DMS114 treated with DMSO at 0.1 percent for 48 hours (cell line): ENCODE measurements around the gene MYO15A.

ENCODE experiments used
- DNase-seq: peaks from one replicate; lab custom pipeline; 2025; ENCODE audit not compliant: unreplicated experiment; lab: John Stamatoyannopoulos, UW

The MYO15A gene

GRCh38 chr17:18101828-18102227 lies 6.7 kb upstream of the MYO15A start:
- DNase-seq: no peak

- DNase-seq: no peak
Observed at GRCh38 chr17:18102640-18103039, 5.9 kb upstream of the MYO15A start.

DNA sequence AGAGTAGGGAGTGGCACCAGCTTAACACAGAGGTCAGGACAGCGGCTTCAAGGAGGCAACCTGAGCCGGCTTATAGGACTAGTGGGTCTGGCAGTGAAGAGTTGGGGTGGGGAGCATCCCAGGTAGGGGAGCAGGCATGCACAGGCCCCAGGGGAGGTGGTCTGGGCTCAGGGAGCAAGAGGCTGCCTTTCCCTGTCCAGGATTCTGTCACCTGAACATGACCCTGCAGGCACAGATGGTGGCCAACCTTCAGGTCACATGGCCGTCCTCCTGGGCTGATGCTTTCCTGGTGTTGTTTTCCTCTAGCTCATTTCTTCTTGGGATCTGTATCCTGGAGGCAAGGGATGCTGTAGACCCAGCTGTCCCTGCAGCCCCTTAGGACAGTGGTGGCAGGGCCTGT lies 3.5 kb upstream of the MYO15A start:
- DNase-seq: no peak

DNA sequence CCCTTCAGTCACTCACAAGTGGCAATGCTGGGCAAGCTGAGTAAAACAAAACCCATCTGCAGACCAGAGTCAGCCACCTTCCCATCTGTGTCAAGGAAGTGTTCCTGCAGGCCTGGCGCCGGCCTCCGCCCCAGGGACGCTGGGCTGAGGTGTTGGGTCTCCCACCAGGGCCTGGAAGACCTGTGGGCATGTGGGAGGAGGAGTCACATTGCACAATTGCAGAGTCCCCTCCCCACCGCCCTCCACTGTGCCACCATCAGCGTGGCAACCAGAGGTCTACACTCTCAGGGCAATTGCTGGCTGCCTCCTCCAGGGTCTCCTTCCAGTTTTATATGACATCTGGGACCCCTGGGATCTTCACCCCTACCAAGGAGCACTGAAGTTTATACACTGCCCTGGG lies 3.0 kb upstream of the MYO15A start:
- no peak for DNase-seq

GRCh38 chr17:18106211-18106610 lies 2.3 kb upstream of the MYO15A start:
- no peak for DNase-seq

DNA sequence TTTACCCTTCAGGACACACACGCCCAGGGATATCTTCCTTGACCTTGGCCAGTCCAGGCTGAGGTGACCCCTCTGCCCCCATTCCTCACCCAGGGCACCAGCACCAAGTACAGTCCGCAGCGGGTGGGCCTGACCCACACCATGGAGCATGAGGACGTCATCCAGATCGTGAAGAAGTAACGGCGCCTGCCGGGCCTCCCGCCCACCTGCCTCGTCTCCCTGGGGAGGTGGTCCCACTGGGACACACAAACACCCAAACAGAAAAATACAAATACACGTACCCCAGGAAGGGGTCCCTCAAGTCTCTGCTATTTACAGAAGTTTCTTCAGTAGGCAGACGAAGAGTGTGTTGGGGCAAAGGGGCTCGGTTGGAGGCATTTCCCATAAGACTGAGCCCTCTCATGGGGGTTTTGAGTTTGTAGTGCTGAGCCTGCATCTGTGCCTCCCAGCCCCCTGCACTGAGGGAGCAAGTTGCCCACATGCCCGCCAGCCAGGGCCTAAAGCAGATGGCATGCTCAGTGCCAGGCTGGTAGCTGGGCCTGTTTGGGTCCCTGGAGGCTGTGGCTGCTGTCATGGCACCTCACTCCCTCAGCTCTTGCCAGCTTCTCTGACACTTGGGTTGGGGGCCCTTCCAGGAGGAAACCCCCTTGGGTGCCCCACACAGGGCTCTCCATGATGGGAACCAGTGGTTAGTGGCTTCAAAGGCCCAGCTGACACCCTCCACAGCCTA lies 1.3 kb upstream of the MYO15A start:
- no peak for DNase-seq

- DNase-seq: no peak
Observed at GRCh38 chr17:18107971-18108370, 585 bp upstream of the MYO15A start.

DNA sequence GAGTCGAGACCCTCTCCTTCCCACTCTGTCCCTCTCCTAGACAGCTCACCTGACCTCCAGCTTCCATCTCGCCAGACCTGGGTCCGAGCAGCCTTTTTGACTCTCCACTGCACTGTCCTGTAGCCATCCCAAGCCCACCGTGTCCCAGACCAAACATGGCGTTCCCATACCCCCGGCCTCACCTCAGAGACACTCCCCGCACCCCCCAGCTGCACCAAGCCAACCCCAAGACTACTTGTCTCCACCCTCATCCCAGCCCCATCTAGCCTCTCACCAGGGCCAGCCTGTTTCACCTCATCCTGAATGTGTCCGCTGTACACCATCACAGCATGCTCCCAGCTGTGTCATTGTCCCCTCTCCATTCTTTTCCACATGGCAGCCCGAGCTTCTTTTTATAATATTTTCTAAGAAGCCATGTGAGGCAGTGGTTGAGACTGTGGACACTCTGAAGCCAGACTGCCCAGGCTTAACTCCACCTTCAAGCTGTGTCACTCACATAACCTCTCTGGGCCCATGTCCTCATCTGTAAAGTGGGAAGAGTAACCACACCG lies 1.5 kb downstream of the MYO15A start:
- DNase-seq: no peak

DNA sequence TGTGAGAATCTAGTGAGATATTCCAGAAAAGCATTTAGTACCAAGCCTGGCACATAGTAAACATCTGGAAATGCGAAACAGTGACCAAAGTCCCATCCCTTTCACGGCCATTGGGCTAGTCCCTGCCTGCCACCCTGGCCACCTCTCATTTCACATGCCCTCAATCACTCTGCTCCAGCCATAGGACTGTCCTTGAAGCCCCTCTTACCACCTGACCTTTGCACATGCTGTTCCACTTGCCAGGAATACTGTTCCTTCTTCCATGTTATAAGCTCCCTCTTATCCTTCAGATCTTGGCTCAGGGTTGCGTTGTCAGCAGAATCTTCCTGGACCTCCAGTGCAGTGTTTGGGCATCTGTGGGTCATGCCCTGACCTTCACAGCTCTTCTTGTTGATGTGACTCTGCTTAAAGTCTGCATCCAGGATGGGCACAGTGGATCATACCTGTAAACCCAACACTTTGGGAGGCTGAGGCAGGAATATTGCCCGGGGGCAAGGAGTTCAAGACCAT lies 2.1 kb downstream of the MYO15A start:
- DNase-seq: no peak

- DNase-seq: no peak
Observed at GRCh38 chr17:18111330-18111971, 2.9 kb downstream of the MYO15A start.

DNA sequence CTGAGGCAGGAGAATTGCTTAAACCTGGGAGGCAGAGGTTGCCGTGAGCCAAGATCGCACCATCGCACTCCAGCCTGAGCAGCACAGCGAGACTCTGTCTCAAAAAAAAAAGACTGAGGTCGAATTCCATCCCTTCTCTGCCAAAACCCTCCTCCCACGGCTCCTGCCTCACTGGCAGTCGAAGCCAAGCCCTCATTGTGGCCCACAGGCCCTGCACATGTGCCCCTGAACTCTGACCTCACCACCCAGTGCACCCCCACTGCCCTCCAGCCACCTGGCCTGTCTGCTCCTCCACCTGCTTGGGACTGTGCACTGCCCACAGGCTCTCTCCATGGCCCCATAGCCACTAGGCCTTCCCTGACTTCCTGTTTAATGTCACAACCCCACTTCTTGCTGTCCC lies 7.0 kb downstream of the MYO15A start:
- DNase-seq: no peak

- DNase-seq: no peak
Observed at GRCh38 chr17:18116078-18116477, 7.5 kb downstream of the MYO15A start.

- no peak for DNase-seq
Observed at GRCh38 chr17:18117533-18117932, 9.0 kb downstream of the MYO15A start.

DNA sequence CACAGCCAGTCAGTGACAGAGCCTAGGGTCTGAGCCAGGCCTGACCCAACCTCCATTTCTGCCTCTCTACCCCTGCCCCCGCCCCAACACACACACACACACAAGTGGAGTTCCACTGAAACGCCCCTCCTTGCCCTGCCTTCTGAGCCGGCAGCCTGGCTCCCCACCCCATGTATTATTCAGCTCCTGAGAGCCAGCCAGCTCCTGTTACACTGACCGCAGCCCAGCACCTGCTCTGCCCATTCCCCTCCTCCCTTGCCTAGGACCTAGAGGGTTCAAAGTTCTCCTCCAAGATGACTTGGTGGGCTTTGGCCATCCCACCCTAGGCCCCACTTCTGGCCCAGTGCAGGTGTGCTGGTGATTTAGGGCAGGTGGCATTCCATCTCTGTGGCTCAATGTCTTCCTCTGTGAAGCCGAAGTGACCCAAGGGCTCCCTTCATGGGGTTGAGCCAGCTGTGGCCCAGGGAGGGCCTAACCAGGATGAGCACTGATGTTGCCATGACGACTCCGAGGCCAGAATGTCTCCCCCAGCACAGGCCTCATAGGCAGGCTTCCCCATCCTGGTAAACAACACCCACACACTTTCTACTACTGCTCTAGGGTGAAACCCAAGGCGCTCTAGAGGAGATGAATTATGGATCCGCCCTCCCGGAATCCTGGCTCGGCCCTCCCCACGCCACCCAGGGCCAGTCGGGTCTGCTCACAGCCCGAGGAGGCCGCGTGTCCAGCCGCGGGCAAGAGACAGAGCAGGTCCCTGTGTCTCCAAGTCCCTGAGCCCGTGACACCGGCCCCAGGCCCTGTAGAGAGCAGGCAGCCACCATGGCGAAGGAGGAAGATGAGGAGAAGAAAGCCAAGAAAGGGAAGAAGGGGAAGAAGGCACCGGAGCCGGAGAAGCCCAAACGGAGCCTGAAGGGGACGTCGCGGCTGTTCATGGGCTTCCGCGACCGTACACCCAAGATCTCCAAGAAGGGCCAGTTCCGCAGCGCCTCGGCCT lies 9.7 kb downstream of the MYO15A start:
- DNase-seq: no peak

GRCh38 chr17:18119166-18119745 lies 10.7 kb downstream of the MYO15A start:
- DNase-seq: no peak

DNA sequence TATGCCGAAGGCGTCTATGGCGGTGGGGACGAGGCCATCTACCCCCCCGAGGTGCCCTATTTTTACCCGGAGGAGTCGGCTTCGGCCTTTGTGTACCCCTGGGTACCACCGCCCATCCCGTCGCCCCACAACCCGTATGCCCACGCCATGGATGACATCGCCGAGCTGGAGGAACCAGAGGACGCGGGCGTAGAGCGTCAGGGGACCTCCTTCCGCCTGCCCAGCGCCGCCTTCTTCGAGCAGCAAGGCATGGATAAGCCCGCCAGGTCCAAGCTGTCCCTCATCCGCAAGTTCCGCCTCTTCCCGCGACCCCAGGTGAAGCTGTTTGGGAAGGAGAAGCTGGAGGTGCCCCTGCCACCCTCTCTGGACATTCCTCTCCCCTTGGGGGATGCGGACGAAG lies 11.4 kb downstream of the MYO15A start:
- DNase-seq: no peak

GRCh38 chr17:18120461-18121017 lies 12.0 kb downstream of the MYO15A start:
- no peak for DNase-seq

- no peak for DNase-seq
Observed at GRCh38 chr17:18121144-18121910, 12.8 kb downstream of the MYO15A start.

DNA sequence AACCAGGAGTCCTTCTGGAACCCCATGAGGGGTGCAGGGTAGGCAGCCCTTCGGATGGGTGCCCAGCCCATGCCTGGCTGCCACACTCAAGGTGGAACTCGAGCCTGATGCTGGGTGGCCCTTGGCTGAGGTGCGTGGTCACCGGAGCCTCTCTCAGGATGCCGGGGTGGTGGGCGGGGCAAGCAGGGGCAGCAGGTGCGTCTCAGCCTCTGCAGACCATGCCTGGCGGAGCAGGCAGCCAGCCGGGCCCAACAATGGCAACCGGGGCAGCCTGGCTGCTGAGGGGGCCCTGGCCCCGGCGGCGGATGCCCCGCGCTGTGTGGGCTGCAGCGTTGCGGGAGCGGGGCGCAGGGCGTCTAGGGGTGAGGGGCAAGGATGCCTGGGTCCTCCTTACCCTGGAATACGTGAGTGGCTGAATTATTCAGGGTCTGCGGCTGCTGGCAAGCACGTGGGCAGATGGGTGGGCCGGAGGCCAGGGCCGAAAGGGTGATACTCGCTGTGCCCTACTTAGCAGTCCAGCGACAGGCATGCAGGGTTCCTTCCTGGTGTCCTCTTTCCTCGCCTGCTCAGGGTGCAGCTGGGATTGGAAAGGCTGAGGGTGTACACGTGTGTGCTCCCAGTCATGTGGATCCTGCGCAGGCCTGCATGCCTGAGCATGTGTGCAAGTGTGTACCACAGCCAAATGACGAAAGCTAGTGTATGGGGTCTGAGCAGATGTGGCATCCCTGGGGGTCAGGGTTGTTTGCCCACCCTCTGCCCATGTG lies 14.6 kb downstream of the MYO15A start:
- no peak for DNase-seq
